NCI-H1105 (cell line): ENCODE results near the gene ZNF195.
"Not testable (repeated sequence)": the region's sequence is repeated elsewhere in the genome, so short reads cannot be mapped to it uniquely, and the experiment has no call there.

Experiments
- DNase-seq: peaks from one replicate; lab custom pipeline; 2025; lab: John Stamatoyannopoulos, UW

Gene ZNF195

DNA sequence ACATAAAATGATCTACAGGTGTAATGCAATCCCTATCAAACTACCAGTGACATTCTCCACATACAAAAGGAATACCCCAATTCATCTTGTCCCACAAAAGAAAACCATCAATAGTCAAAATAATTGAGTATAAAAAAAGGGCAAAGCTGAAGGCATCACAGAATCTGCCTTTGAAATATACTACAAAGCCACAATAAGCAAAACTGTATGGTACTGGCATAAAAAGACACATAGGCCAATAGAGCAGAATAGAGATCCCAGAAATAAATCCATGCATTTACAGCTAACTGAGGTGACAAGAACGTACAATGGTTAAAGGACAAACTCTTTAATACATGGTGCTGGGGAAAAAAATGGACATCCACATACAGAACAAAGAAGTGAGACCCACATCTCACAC lies 31.8 kb downstream of the ZNF195 start:
- DNase-seq, result no peak

DNA sequence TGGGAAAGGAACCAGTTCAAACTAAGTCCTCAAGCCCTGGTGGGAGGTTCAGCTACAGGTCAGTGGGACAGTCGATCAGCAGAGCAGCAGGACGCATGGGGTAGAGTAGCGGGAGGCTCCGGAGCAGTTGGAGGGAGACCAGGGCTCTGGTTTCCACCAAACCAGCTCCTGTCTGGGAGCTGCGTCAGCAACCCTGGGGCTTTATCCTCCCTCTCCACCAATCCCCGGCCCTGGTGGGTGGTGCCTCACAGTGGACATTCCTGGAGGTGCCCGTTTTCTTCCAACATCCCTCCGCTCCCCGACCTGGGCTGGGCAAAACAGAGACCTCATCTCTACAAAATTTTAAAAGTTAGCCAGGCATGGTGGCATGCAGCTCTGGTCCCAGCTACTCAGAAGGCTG lies 32.4 kb downstream of the ZNF195 start:
- DNase-seq, result no peak

DNA sequence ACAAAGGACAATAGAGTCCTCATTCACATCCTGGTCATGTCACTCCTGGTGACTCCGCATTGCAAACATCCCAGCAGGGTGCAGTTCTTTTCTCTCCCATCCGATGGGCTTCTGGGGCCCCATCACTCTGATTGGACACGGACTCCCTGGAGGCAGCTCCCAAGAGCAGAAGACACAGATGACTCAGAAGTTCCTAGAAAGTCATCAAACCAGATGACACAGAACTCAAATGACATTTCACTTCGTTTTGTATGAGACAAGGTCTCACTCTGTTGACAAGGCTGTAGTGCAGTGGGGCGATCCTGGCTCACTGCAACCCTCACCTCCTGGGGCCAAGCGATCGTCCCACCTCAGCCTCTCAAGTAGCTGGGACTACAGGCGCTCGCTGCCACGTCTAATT lies 33.2 kb downstream of the ZNF195 start:
- DNase-seq, result no peak

DNA sequence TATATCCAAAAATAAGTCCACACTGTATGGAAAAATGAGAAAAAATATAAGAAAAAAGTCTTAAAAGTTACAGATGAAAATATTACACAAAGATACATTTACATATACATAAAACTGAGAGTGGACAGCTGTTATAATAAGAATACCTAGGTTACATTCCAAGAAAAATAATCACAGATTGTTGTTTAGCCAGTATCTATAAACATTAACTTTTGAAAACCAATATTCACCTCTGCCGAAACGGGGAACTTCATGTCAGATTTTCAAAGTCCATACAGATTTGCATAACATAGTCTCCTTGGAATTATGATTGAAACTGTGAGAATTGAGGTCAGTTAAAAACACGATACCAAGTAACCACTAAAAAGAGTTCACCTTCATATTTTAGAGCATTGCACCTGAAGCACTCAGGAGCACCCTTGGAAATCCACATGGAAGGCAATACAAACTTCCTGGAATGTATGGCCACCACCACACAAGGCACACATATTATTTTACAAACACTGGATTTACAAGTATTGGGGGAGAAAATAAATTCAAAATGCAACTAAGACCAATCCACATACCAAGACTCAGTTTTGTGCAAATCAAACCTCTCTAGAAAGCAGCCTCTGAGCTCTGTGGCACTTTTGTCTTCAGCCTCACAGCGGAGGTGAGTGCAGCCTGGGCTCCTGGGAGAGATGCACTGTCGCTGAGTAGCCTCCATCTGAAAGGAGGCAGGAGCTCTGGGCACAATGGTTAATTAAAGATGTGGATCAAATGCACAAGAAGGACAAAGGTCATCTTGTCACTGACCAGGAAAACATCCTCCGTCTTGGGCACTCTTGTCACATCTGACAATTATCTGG lies 34.4 kb downstream of the ZNF195 start:
- no peak for DNase-seq

DNA sequence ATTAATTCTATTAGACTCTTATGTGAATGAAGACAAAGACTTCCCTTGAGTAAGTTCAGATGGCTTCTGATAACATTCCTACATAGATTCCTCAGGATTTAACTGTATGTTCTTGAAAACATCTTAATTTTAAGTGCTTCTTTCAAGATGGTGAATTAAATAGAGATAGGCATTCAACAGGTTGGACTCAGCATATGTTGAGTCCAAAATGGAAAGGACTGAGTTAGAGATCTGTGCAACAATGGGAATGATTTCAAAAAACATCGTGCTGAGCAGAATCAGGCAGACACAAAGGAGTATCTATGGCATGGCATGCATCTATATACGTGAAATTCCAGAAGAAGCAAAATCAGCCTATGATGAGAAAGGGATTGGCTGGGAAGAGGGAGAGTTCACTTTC lies 36.2 kb downstream of the ZNF195 start:
- DNase-seq, result no peak

DNA sequence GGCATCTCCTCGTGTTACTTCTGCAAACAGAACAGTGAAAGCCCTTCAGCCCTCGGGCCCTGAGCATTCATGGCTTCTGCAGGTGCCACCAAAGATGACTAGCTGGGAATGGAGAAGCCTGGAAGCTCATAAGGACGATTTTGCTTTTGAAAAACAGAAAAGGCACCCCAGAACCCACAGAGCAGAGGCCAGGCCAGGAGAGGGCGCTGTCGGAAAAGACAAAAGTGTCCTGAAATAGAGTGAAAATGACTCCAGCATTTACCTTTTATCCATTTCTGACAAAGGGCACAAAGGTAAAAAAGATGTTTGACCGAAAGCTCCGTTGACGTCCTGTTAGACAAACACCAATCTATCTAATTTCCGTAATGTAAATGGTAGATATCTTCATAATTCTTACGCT lies 37.6 kb downstream of the ZNF195 start:
- DNase-seq, result peak; percentile 16

DNA sequence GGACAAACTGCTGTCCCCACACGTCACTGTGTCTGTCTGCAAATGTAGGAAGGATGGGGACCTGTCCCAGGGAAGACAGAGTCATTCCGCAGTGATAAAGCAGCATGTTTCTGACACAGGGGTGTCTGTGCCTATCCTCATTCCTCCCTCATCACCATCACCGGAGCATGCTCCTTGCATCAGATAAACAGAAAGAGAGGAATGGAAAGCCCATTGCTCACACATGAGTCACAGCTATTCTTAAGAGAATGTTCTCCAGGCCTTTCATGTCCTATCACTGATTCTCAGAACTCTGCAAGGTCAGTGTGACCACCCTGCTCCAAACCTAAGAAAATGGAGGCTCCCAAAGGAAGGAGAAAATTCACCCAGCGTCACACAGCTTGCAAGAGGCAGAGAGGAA lies 38.9 kb downstream of the ZNF195 start:
- no peak for DNase-seq

DNA sequence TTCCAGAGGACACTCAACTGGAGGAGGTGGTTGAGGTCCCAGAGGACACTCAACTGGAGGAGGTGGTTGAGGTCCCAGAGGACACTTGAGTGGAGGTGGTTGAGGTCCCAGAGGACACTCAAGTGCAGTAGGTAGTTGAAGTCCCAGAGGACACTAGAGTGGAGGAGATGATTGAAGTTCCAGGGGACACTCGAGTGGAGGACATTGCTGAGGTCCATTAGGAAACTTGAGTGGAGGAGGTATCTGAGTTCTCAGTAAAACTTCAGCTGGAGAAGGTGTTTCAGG lies 39.7 kb downstream of the ZNF195 start:
- no peak for DNase-seq

DNA sequence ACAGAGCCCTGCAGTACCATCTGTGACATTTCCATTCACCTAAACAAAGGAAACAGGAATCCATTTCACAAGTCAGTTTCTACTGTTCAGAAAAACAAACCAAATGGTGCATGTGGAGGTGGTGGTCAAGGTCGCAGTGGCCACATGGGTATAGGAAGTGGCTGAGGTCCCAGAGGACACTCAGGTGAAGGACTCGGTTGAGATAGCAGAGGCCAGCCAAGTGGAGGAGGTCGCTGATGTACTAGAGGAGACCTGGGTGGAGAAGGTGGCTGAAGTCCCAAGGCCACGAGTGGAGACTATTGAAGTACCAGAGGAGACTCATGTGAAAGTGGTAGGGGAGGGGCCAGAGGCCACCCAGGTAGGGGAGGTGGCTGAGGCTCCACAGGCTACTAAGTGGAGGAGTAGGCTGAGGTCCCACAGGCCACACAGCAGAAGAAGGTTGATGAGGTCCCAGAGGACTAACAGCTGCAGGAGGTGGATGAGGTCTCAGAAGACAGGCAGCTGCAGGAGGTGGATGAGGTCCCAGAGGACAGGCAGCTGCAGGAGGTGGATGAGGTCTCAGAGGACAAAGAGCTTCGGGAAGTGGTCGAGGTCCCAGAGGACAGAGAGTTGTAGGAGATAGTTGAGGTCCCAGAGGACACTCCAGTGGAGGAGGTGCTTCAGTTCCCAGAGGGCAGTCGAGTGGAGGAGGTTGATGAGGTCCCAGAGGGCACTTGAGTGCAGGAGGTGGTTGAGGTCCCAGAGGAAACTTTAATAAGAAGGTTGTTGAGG lies 40.2 kb downstream of the ZNF195 start:
- no peak for DNase-seq

DNA sequence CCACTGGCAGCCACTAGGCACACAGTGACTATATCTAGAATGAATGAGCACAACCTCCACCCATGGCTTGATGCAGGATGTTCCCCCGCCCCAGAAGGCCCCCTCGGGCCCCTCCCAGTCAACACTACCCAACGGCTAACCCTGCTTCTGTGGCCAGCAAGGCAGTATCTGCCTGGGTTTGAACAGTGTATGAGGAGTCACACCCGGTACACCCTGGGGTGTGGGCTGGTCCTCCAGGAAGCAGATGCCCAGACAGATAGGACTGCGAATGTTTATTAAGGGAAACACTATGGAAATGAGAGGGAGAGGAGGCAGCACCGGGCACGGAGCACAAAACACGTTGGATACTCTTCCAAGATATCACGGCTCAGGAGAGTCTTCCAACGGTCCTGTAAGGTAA lies 42.5 kb downstream of the ZNF195 start:
- not testable (repeated sequence) for DNase-seq

DNA sequence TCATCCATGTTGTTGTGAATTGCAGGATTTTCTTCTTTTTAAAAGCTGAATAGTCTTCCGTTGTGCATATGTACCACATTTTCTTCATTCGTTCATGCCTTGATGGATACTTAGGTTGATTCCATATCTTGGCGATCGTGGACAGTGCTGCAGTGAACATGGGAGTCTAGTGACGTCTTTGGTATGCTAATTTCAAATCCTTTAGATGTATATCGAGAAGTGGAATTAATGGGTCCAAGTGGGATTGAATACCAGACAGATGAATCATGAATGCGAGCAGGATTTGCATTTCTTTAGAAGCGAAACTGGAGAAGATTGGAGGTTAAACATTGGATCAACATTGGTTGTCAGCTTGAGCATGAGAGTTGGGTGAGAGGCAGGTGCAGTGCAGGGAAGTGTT lies 45.8 kb downstream of the ZNF195 start:
- DNase-seq, result not testable (repeated sequence)

DNA sequence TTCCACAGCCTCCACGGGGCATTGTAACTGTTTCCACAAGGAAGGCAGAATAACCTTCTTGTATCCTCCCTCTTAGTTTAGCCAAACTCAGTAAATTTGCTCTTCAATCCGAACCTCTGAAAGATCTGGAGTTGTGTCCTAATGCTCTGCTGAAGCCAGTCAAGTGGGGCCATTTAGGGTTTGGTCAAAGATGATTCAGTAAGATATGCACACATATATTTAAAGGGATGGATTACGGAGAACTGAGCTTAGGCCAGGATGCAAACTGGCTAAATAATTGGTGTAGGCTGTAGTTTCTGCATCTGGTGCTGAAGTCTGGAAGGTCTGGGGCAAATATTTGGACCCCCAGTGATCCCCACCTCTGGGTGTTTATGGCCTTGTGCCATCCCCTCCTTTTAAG lies 47.9 kb downstream of the ZNF195 start:
- DNase-seq, result not testable (repeated sequence)

DNA sequence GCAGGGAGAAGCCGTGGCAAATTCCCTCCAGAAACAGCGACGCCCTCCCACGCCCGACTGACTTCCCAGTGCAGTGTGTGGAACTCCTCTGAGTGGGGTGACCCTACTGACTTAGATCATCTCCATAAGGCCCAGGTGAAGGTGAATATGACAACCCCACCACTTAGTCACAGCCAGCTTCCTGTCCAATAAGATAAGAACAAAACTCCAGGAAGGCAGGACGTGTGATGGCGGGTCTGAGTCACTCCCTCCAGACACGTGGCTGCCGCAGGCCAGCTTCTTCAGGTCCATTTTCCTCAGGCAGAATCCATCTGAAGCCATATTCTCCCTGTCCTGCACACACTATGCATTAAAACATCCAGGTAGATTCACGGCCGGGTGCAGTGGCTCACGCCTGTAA lies 48.9 kb downstream of the ZNF195 start:
- not testable (repeated sequence) for DNase-seq

DNA sequence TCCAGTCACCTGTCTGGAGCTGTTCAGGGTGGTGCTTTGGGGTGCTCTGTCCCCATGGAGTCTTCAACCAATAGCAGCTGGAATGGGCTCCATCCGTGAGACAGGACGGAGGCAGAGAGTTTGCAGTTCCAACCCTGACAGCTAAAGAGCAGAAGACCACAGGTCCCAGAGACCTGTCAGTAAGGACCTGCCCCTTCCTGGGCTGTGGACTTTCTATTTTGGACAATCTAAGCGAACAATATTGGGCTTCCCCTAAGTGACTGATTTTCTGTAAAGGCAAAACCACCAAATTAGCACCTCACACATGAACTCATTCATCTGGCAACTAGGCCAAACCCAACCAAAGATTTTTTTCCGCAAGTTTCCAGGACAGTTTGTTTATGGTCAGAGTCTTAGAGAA lies 50.4 kb downstream of the ZNF195 start:
- DNase-seq, result not testable (repeated sequence)

DNA sequence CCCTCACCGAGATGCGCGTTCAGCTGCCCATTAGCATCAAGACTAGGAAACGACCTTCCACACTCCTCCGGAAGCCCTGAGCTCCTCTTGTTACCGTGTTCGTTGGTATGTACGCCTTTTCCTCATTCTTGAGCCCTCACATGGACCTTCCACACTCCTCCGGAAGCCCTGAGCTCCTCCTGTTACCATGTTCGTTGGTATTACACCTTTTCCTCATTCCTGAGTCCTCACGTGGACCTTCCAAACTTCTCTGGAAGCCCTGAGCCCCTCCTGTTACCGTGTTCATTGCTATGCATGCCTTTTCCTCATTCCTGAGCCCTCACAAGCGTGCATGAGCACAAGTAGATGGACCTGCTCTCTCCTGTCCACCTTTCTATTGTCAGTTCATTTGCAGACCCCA lies 52.5 kb downstream of the ZNF195 start:
- not testable (repeated sequence) for DNase-seq

DNA sequence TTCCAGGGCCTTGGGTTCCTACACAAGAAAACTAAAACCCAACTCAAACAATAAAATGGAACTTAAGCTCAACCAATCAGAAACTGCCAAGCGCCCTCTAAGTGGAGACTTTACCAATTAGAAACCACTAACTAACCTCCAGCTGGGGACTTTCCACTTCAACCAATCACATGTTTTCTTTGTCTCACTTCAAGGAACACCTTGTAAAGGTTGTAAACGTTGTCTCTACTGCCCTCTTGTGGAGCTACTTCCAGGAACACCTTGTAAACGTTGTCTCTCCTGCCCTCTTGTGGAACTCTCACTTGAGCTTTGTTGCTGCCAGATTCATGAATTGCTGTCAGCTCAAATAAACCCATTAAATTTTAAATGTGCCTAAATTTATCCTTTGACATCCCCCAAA lies 54.2 kb downstream of the ZNF195 start:
- DNase-seq, result not testable (repeated sequence)
